ENCODE results near the gene NCAPH2. TPM values are rescaled to one million over a fixed set of nuclear protein-coding genes. Genes with fewer than 3 reads are reported as not detected.

Gene NCAPH2
- total and polyA plus RNA-seq, 9 of the 15 experiments (the other 6 are each of a cell fraction or from before 2014, with no cell fraction given): 3.6 to 88.6 (median 32.4) TPM

GRCh38 chr22:50544746-50545253 is 36.8 kb downstream of the NCAPH2 start:
- intact Hi-C loops (cut with micrococcal nuclease) (no loop called here), in situ Hi-C loops (cut with MboI) (no loop called here)
- DNase-seq (ENCODE audit: extremely low read depth in 1 of 4, low spot score in 3 of 4) (no peak), FAIRE-seq (no peak), ATAC-seq (no peak)
- Histone ChIP-seq H3K79me2 (ENCODE audit: control insufficient read depth, insufficient read depth, low read length) (no peaks in the 10 kb centered on the region), H3K27me3 (ENCODE audit: control insufficient read depth in 2 of 2, insufficient read depth in 2 of 2, low read length in 2 of 2) (no peaks in the 10 kb centered on the region), H4K20me1 (replicated peaks; ENCODE audit: control insufficient read depth, insufficient read depth, low read length) (no peaks in the 10 kb centered on the region), H3K4me1 (replicated peaks in 1 of 2; ENCODE audit: control insufficient read depth in 2 of 2, insufficient read depth in 2 of 2, low read length in 2 of 2) (peaks cover 10 to 38% of the 10 kb centered on the region in 2 experiments; a peak in 4 of 5 replicates), H3K9ac (ENCODE audit: insufficient read depth in 1 of 2, low read depth in 2 of 2, low read length in 2 of 2) (no peak overlapping the region), H3K4me3 (no peak overlapping the region), H3K4me2 (ENCODE audit: insufficient read depth, low read length) (no peak overlapping the region), H3K36me3 (ENCODE audit: control insufficient read depth, insufficient read depth, low read length) (no peaks in the 10 kb centered on the region), H3K9me3 (replicated peaks; ENCODE audit: control insufficient read depth, insufficient read depth, low read depth, low read length) (no peaks in the 10 kb centered on the region), H2AFZ (ENCODE audit: low read depth, low read length) (no peak overlapping the region), H3K27ac (ENCODE audit: extremely low read depth, low read depth, low read length) (no peak overlapping the region), H3K9me1 (ENCODE audit: control insufficient read depth, insufficient read depth, low read length) (no peaks in the 10 kb centered on the region)
- 38% methylated on average over 4 of the region's 5 CpGs for WGBS (ENCODE audit: insufficient coverage, low coverage, missing lambda C conversion rate)
- ChIA-PET POLR2A (no interaction called here), CTCF (ENCODE audit: low intra/inter-chr PET ratio) (no interaction called here)
- no TSS peak for BruUV-seq (replicated peaks)
- TF ChIP-seq ZBED1 (IDR thresholded peaks at IDR 0.05) (no peak), ZBTB1 (CRISPR knock-in tag; IDR thresholded peaks at IDR 0.05; ENCODE audit: borderline replicate concordance, low read depth) (no peak), SMAD3 (CRISPR knock-in tag; conservative IDR thresholded peaks at IDR 0.05) (no peak), ZBTB34 (CRISPR knock-in tag; IDR thresholded peaks at IDR 0.05) (no peak), CREB1 (IDR thresholded peaks at IDR 0.05) (no peak), CREB1 (CRISPR knock-in tag; IDR thresholded peaks at IDR 0.05) (no peak), RFX7 (CRISPR knock-in tag; IDR thresholded peaks at IDR 0.05) (no peak), ZNF165 (CRISPR knock-in tag; IDR thresholded peaks at IDR 0.05; ENCODE audit: borderline replicate concordance) (no peak), ZNF639 (CRISPR knock-in tag; conservative IDR thresholded peaks at IDR 0.05 in 1 of 2, IDR thresholded peaks at IDR 0.05 in 1 of 2) (0 out of 4 replicates have a peak, but pooled peaks of 1 of the 2 experiments have one; percentile 11), KDM1A (IDR thresholded peaks at IDR 0.05) (no peak), BDP1 (IDR thresholded peaks at IDR 0.05; ENCODE audit: insufficient read depth, insufficient read length) (no peak), SRSF3 (IDR thresholded peaks at IDR 0.05; ENCODE audit: insufficient read depth, low read length) (no peak), ZNF407 (IDR thresholded peaks at IDR 0.05; ENCODE audit: low read depth) (no peak)
